HS-27A (cell line): ENCODE results near the gene HSPA1L.
"Not testable (repeated sequence)": the region's sequence is repeated elsewhere in the genome, so short reads cannot be mapped to it uniquely, and the experiment has no call there.

Experiments
- DNase-seq: peaks from one replicate; pipeline ENCODE4 v3.0.0-alpha.2; 2012; ENCODE audit warnings: low read depth, missing footprints

HSPA1L gene

DNA sequence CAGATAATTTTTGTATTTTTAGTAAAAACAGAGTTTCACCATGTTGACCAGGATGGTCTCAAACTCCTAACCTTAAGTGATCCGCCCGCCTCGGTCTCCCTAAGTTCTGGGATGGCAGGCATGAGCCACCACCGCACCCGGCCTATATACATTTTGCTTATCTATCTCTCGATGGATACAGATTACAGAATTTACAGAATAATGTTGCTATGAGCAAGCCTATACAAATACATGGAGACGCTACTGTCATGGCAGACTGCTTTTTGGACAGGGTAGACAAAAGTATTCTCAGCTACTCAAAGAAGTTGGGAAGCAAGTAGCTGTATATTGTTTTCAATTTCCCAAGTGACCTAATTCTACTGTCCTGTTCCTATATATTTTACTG lies 1.6 kb downstream of the HSPA1L start:
- no peak for DNase-seq

GRCh38 chr6:31811645-31812044 lies 3.4 kb downstream of the HSPA1L start:
- no peak for DNase-seq

DNA sequence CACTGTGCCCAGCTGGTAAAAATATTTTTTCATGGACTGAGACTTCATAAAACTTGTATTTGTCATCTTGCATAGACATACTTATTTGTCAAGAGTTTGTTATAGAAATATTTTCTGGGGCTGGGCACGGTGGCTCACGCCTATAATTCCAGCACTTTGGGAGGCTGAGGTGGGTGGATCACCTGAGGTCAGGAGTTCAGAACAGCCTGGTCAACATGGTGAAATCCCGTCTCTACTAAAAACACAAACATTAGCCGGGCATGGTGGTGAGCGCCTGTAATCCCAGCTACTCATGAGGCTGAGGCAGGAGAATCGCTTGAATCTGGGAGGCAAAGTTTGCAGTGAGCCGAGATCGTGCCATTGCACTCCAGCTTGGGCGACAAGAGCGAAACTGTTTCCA lies 6.5 kb downstream of the HSPA1L start:
- not testable (repeated sequence) for DNase-seq

DNA sequence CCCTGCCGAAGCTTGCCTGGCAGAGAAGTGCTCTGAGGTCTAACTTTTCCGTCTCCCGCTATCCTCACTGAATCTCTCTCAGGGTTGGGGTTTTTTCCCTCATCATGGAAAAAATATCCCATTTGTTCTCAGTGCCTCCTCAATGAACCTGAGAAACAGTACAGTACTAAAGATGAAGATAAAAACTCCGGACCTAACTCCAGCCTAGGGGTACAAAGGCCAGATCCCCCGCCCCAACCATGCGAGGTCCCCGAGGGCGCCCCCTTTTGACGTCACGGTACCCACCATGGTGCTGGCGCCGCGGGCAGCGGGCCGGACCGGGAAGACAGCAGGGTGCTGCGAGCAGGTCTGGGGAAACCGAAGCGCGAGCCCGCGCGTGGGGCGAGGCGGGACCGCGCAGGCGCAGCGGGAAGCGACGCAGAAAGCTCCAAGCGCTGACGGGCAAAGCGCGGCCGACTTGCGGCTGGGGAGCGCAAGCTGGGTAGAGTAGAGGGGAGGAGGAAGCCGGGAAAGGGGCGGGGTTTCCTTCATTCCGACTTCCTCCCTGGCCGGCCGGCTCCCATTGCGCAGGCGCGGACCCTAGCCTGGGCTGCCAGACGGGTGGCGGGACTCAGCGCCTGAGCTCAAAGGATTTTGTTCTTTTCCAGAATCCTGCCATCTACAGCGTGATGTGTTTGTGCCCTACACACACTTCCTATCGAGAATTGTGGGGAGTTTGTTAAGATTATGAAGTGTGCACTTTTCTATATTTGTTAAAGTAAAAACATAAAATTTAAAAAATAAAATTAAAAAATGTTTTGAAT lies 8.4 kb downstream of the HSPA1L start, which contains the start of gene LSM2:
TSS of gene LSM2 (minus strand) at position 497 of the 803 bp plus-strand sequence. CDS start at position 288, 209 bp downstream.
- peak; percentile 92 for DNase-seq

- DNase-seq = no peak
Observed at GRCh38 chr6:31805939-31806469, 9.1 kb downstream of the HSPA1L start.

DNA sequence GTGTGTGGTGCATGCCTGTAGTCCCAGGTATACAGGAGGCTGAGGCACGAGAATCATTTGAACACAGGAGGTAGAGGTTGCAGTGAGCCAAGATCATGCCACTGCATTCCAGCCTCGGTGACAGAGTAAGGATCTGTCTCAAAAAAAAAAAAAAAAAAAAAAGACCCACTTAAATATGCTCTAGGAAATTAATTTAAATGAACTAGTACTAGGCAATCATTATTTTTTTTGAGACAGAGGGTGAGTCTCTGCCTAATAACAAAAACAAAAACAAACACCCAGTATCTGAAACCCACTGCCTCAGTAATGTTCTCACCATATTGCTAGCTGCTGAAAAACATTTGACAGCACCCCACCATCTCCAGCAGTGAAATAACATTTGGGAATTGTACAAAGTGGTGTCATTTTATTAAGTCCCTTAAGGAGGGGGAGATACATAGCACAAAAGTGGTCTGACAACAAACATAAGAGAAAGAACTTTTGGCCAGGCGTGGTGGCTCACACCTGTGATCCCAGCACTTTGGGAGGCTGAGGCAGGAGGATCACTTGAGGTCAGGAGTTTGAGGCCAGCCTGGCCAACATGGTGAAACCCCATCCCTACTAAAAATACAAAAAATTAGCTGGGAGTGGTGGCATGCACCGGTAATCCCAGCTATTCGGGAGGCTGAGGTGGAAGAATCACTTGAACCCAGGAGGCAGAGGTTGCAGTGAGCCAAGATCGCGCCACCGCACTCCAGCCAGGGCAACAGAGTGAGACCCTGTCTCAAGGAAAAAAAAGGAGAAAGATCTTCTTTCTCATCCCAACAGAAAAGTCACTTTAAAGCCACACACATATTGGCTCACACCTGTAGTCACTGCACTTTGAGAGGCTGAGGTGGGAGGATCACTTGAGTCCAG lies 13.8 kb downstream of the HSPA1L start:
- not testable (repeated sequence) for DNase-seq

- no peak for DNase-seq
Observed at GRCh38 chr6:31799781-31800180, 15.3 kb downstream of the HSPA1L start.

DNA sequence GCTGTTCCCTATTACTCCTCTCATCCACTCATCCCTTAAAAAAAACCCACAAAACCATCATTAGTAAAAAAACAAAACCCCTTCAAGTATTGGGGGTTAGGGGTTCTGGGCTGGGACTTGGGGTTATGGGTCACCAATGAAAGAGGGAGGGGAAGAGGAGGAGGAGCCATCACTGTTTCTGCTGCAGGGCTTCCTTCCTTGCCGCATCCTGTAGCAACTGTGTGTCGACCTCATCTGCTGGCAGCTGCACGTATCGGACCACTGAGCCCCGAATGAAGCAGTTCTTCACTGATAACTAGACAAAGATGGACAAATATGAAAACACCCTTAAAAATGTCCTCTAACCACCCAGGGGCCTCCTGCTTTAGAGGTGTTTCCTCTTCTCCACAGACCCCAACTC lies 17.5 kb downstream of the HSPA1L start:
- no peak for DNase-seq

DNA sequence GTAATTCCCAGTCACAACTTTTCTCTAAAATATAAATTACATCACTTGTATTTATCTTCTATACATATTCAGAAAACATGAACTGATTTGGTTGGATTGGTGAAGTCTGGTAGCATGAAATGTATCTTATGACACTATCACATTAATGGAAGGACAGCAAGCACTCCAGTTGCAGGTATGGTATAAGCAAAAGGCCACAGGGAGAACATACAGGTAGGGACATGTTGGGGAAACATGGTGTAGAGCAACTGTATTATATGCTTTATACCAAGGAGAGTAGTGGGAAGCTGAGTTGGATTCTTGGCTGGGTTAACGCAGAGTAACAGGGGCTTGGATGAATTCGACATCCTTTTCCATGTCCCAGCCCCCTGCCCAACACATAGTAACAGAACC lies 18.1 kb downstream of the HSPA1L start:
- DNase-seq = no peak

- no peak for DNase-seq
Observed at GRCh38 chr6:31795616-31796298, 19.3 kb downstream of the HSPA1L start, which contains the start of gene VARS1. VARS1 (minus strand) TSS chr6:31795752; CDS start chr6:31795217, 535 bp downstream.

DNA sequence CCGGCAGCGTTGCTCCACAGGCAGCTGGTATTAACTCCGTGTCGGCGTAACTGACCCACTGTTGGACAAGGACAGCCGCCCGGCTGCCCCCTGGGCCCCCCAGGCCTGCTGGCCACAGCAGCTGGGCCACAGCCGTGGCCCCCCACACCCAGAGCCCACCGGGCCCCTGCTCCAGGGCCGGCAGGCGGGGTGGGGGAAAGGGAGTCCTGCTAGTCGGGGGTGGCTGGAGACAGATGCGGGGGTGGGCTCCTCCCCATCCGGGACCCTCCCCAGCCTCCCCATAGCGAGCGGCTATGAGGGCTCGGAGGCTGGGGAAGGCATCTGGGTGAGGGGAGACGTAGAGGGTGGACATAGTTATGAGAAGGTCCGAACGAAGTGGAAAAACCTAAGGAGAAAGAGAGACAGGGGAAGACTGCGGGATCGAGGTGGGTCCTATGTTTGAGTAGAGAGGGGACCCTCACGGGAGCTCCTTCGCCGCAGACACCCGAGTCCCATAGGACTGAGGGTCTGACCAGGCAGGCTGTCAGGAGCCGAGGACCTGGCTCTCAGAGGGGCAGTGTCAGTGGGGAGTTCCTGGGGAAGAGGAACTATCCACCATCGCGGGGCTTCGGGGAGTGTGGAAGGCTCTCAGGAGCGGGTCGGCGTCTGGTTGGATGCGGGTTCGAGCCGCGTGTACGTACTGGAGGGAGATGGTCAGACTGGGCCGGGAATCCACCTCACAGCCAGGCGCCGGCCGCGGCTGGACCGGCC lies 20.0 kb downstream of the HSPA1L start:
- no peak for DNase-seq

- DNase-seq = no peak
Observed at GRCh38 chr6:31794294-31794865, 20.7 kb downstream of the HSPA1L start.

DNA sequence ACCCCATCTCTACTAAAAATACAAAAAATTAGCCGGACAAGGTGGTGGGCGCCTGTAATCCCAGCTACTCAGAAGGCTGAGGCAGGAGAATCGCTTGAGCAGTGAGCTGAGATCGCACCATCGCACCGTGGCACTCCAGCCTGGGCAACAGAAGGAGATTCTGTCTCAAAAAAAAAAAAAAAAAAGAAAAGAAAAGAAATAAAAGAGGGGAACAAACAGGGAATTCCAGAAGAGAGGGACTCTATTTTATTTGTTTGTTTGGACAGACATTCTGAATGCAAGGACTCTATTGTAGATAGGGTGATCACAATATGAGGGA lies 21.2 kb downstream of the HSPA1L start:
- not testable (repeated sequence) for DNase-seq

DNA sequence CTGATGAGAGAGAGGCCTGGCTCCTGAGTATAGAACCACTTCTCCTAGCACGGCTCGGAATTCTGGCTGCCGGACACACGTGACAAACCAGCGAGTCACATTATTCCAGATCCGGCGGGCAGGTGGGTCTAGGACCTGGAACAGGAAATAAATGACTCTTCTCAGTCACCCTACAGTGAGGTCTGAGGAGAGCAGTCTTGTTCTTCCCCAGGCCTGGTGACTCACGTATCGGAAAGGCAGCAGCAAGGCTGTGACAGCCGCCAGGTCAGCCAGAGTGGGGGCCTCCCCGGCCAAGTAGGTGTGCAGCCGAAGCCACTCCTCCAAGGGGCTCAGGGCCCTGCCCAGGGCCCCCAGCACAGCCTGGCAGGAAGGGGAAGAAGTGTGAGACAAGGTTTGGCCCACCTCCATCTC lies 22.3 kb downstream of the HSPA1L start:
- no peak for DNase-seq

GRCh38 chr6:31792090-31792374 lies 23.1 kb downstream of the HSPA1L start:
- DNase-seq = no peak

- no peak for DNase-seq
Observed at GRCh38 chr6:31791324-31792089, 23.6 kb downstream of the HSPA1L start.

GRCh38 chr6:31785475-31785874 lies 29.6 kb downstream of the HSPA1L start:
- DNase-seq = no peak

DNA sequence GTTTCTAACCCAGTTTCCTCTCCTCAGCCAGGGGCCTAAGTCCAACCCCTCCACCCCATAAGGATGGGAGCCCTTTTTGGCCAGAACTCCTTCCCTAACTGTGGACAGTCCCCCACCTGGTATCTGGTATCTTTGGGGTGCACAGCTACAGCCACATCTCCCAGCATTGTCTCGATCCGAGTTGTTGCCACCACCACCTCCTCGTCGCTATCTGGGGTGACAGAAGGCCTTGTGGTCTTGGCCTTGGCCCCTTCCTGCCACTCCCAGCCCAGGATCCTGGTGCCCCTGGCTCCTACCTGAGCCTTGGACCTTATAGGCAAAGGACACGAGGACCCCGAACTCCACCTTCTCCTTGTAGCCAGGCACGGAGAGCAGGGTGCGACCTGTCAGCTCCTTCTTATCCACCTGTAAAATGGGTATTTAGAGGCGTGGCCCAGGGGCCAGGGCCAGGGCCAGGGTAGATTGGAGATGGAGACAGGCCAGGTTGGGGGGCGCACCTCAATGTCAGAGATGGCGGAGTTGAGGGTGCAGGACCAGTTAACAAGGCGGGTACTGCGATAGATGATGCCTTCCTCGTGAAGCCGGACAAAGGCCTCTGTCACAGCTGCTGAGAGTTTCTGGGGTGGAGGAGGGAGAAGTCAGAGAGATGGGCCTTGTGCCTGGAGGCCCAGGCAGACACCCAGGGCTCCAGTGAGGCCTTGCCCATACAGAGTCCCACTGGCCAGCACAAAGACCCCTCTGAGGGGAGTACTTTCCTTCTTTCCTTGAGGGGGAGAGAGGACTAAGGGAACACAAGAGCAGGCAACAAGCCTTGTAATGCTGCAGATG lies 30.8 kb downstream of the HSPA1L start:
- DNase-seq = no peak

GRCh38 chr6:31782126-31782855 lies 32.8 kb downstream of the HSPA1L start:
- no peak for DNase-seq
